Measurements from ENCODE around the gene TCIRG1.

Gene TCIRG1

DNA sequence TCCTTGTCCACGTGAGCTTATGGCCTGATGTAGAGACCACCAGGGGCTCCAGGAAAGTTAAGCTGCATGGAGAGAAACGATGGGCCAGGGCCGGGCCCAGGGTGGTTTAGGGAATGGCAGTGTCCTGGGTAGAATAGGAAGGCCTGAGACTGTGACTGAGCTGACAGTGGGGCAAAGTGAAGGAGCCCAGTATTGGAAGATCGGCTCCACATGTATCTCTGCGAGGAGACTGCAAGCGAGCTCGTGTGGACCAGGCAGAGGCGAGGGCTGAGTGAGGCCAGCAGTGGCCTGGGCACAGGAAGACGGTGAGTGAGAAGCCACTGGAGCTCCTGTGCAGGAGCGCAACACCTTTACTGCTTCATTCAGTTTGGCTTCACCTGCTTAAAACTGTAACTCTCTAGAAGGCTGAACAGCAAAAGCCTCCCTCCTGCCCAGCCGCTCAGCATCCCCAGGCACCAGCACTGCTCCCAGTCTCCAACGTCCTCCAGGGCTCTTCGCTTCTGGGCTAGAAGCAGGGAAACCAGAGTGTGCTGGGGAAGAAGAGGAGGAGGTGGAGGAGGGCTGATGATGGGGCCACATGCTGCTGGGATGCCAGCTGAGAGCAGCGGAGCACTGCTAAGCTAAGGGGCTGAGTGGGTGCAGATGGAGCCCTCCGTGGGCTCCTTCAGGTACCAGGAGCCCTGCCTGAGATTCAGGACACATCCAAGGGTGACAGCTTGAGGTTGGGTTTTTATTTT, 13.5 kb downstream of the TCIRG1 start:
- DNase-seq, result no peak

- DNase-seq, result no peak
Measured at GRCh38 chr11:68053117-68053516, 14.3 kb downstream of the TCIRG1 start.

- no peak for DNase-seq
Measured at GRCh38 chr11:68053981-68054812, 15.4 kb downstream of the TCIRG1 start.

- DNase-seq, result no peak
Measured at GRCh38 chr11:68056317-68057285, 17.8 kb downstream of the TCIRG1 start.

DNA sequence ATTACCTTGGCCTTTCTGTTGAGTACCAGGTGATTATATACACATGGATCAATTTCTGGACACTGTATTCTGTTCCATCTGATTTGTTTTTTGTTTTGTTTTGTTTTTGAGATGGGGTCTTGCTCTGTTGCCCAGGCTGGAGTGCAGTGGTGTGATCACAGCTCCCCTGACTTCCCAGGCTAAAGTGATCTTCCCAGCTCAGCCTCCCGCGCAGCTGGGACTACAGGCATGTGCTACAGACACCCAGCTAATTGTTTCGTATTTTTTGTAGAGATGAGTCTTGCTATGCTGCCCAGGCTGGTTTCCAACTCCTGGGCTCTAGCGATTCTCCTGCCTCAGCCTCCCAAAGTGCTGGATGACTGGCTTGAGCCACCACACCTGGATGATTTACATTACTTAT, 19.0 kb downstream of the TCIRG1 start:
- DNase-seq, result no peak

GRCh38 chr11:68061508-68061907, 22.7 kb downstream of the TCIRG1 start:
- no peak for DNase-seq

DNA sequence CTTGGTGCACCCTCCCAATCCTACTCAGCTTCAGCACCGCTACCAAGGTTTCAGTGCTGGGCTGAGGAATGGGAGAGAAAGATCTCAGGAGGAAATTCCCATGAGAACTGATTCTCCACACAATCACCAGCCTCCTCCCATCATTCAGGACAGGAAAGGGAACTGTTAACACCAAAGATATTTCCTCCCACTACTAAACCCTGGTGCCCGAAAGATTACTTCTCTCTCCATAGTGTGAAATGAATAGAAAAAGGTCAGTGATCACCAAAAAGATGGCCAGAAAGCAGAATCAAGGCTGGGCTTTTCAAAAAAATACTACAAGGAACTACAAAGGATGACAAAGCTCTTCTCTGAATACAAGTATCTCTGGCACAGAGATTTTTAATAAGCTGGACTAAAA, 26.1 kb downstream of the TCIRG1 start:
- no peak for DNase-seq

- DNase-seq, result no peak
Measured at GRCh38 chr11:68065841-68066240, 27.0 kb downstream of the TCIRG1 start.

DNA sequence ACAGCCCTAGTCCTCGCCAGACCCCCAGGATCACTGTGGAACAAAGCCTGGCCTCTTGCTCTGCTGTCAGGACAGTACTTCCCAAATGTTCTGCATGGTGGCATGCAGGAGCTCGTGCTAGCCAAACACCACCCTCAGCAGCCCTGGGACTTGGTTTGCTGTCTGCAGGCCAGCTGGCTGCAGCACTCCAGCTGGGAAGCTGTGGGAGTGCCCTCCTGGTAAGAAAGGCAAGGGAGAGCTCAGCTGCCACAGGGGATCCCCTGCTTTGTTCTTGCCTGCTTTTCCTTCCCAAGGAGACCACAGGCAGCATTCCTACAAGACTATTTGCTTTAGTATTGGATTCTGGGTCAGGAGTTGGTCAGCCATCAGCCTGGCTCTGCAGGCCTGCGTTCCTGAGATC, 27.9 kb downstream of the TCIRG1 start:
- DNase-seq, result no peak

DNA sequence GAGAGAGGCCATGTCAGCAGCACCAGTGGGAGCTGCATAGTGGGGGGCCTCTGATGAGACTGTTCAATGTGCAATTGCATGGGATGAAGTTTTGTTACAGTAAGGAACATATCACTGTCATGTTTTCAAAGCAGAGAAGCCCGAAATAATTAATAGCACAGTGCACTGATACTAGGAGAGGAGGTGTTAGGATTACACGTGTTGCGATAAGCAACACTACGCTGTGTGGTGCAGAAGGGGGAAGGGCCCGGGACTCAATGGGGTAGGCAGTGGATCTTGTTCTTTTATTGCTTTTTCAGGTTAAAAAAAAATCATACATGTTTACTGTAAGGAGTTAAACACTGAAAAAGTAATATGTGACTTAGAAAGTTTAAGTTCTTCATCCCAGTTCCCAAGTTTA, 29.2 kb downstream of the TCIRG1 start:
- DNase-seq, result no peak

DNA sequence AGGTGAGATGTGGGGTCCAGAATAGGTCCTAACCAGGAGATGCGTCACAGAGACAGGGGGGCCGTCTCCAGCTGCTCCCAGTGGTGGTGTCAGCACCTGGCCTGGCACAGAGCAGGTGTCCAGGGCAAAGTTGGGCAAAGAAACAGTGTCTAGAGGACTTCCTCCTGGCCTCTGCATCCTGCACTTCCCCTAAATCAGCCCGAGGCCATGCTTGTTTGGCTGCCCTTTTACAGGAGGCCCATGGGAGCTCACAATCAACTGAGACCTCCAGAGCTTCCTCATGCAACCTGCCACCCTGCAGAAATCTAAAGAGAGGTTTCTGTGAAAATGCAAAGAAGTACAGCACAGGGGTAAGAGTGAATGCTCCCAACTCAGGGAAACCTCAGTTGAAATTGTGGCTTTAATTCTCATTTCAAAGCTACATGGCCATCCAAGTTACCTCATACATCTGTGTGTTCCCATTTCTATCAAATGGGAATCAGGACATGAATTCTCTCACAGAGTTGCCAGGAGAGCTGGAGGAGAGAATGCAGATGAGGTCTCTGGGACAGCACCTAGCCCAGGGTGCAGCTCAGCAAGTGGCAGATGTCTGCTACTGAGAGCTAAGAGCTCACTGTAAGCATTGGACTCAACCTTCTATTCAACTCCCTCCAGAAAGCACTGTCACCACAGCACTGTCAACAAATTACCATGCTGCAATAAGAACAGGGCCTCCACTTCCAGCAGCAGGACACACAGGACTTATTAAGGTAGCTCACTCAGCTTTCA, 32.6 kb downstream of the TCIRG1 start:
- DNase-seq, result no peak

GRCh38 chr11:68074584-68075352, 35.9 kb downstream of the TCIRG1 start:
- DNase-seq, result no peak

DNA sequence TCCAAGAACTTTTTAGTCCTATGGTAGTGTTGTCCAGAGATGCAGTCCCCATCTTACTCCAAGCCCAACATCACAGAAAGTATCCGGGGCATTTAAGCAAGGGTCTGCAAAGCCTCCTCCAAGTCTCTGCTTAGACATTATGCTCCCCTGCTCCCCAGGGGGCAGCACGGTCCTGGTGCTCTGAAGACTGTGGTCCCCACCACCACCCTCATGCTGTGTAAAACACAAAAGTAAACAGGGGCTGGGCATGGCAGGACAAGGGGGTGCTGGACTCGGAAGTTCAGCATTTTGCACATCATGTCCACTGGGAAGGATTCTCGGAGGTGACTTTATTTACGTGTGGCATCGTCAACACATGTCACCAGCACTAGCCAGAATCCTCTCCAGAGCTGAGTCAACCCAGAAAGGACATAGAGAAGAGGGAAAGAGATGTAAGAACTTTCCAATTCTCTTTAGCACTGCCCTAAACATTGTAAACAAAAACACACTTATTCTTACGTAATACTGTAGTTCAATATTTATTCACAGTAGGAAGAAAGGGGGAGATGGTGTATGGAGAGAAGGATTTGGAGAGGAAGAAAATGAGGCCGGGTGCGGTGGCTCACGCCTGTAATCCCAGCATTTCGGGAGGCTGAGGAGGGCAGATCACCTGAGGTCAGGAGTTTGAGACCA, 37.7 kb downstream of the TCIRG1 start:
- no peak for DNase-seq

GRCh38 chr11:68077617-68078582, 39.1 kb downstream of the TCIRG1 start:
- no peak for DNase-seq

DNA sequence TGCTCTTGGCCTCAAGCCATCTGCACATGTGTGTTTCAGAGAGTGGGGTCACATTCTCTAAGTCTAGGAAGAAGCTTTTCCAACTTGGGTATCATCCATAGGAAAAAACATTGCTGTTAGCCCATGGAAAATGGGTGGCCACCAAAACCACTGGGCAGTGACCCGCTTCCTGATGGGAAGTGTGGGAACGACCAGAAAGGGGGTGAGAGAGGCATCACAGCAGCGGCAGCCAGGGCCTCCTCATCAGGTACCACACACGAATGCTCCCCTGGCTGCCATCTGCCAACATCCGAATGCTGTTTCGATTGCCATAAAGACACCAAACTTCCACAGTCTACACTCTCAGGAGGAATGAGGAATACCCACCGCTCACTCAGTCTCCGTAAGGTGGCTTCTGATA, 42.0 kb downstream of the TCIRG1 start:
- DNase-seq, result no peak

DNA sequence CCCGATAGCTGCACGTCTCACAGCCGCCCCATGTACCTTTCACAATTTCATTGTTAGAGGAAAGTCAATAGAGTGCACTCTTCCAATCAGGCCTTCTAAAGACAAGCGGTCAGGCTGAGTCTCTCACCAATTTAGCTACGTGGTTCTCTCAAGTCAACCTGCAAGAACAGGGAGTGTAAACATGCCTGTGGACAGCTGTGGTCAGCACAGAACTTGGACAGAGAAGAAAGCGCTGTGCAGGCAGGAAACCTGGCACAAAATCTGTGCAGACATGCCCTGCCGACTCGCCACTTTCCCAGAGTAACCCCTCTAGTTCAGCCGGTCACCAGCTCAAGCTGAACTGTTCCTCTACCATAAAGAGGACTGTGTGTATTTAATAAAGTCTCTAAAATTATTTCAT, 42.9 kb downstream of the TCIRG1 start:
- no peak for DNase-seq

- no peak for DNase-seq
Measured at GRCh38 chr11:68082481-68082880, 43.7 kb downstream of the TCIRG1 start.

DNA sequence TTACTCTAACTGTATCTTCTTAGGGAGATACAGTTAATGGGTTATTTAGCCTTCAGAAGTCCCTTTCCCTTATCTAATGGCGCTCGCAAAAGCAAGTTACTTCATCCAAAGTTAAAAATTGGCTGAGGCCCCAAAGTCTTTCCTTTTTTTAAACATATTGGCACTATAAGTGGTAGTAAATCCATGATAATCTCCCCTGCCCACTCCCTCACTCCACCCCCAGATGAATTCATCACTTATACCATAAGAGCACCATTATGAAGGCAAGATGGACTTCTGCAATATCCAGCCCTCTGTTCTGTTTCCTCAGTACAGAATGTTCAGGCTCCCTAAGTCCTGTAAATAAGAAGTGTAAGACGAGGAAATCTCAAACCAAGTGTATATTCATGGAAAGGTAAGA, 44.7 kb downstream of the TCIRG1 start:
- DNase-seq, result no peak

DNA sequence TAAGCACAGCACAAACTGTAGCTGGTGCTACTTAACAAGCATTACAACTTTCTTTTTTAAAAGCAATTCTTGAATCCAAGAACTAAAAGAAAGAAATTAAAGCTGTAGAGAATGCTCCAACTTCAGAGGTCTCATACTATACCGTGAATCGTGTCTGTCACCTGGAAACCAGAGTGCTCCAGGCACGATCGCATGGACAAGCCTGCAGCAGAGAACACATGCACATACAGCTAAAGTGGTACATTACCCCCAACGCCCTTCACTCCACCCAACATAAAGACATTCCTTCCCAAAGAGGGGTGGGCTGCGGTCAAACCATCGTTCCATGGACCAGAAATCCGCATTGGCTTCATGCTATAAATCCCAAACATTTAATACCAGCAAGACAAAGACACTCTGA, 50.9 kb downstream of the TCIRG1 start:
- no peak for DNase-seq

DNA sequence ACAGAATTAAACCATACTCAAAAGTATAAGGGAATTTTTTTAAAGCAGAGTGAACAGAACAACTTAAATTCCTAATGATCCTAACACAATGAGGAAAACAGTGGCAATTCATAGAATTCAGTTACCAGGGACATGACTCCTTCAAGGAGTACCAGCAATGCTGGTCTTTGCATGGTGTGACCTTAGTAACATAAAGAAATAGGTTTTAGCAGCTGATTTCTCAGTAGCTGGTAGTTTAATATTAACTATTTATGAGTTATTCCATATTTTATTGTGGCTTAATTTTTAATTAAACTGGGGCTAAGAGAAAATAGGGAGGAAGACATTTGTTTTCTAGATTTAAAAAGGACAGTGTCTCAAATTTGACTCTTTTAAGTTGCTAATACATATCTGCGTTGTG, 51.5 kb downstream of the TCIRG1 start:
- DNase-seq, result no peak
